Measurements from ENCODE around the gene CATSPERZ. TPM values are rescaled to one million over a fixed set of nuclear protein-coding genes. Genes with fewer than 3 reads are reported as not detected.

Gene CATSPERZ
- total and polyA plus RNA-seq, 2 donors (not counting 3 experiments of a cell fraction or from before 2014, with no cell fraction given) = 0.11 TPM; not detected in 1

DNA sequence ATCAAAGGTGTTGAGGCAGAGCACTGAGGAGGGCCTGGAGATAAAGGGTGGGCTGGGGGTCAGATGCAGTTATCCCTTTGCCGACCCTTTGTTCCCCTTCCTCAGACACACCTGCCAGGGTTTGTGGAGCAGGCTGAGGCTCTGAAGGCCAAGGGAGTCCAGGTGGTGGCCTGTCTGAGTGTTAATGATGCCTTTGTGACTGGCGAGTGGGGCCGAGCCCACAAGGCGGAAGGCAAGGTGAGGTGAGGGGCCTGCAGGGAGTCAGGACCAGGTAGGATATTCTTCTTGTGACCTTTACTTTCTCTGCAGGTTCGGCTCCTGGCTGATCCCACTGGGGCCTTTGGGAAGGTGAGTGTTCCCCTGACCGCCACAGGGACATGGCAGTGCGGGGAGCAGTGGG lies 20.4 kb downstream of the CATSPERZ start:
- Histone ChIP-seq H3K4me2 (ENCODE audit: insufficient read depth, low read length) (no peak overlapping the region), H3K9me3 (replicated peaks; ENCODE audit: control insufficient read depth, insufficient read depth, low read length) (no peaks in the 10 kb centered on the region), H2AFZ (ENCODE audit: low read depth, low read length) (no peak overlapping the region), H3K27ac (ENCODE audit: insufficient read depth, low read depth, low read length) (no peak overlapping the region), H3K9me1 (replicated peaks; ENCODE audit: control insufficient read depth, extremely low read depth, insufficient read depth, low read length) (no peaks in the 10 kb centered on the region), H3K36me3 (ENCODE audit: control insufficient read depth in 2 of 2, extremely low read depth in 1 of 2, insufficient read depth in 2 of 2, low read length in 2 of 2) (peaks cover 0 to 11% of the 10 kb centered on the region in 2 experiments), H3K27me3 (ENCODE audit: control insufficient read depth in 2 of 2, insufficient read depth in 2 of 2, low read length in 2 of 2) (no peaks in the 10 kb centered on the region), H4K20me1 (replicated peaks; ENCODE audit: control insufficient read depth, extremely low read depth, insufficient read depth, low read length) (no peaks in the 10 kb centered on the region), H3K4me1 (ENCODE audit: control insufficient read depth, extremely low read depth, insufficient read depth, low read length) (peaks cover 10% of the 10 kb centered on the region), H3K9ac (replicated peaks; ENCODE audit: extremely low read depth, insufficient read depth, low read length) (no peak overlapping the region), H3K4me3 (replicated peaks in 1 of 3; ENCODE audit: insufficient read depth in 1 of 3, low read depth in 1 of 3, low read length in 3 of 3) (no peak overlapping the region), H3K79me2 (ENCODE audit: control insufficient read depth, insufficient read depth, low read length) (peaks cover 4% of the 10 kb centered on the region)
- CTCF ChIA-PET = interaction anchor here (1.1 kb wide), 2 partner anchors 11 to 16 kb away, joined by 4 to 7 read pairs; no protein-coding TSS in a partner anchor
- POLR2A ChIA-PET = no interaction called here
- no TSS peak for BruUV-seq (replicated peaks)
- TF ChIP-seq POLR2A (IDR thresholded peaks at IDR 0.05; ENCODE audit: low read depth, low read length) (no peak), MYC (IDR thresholded peaks at IDR 0.05; ENCODE audit: low read depth, low read length) (no peak), EZH2 (IDR thresholded peaks at IDR 0.05; ENCODE audit: borderline replicate concordance, low read depth, low read length, severe bottlenecking) (no peak), POLR2AphosphoS5 (IDR thresholded peaks at IDR 0.05; ENCODE audit: insufficient read depth, low read depth, low read length) (no peak), GATA2 (IDR thresholded peaks at IDR 0.05; ENCODE audit: insufficient read depth, insufficient read length, low read depth, low read length) (no peak), FOS (IDR thresholded peaks at IDR 0.05; ENCODE audit: borderline replicate concordance, insufficient read depth, low read length) (no peak), JUN (IDR thresholded peaks at IDR 0.05; ENCODE audit: borderline replicate concordance, insufficient read depth, insufficient read length, low read depth) (no peak)
- TF ChIP-seq, protein P1, sequence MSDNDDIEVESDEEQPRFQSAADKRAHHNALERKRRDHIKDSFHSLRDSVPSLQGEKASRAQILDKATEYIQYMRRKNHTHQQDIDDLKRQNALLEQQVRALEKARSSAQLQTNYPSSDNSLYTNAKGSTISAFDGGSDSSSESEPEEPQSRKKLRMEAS (IDR thresholded peaks at IDR 0.05; ENCODE audit: insufficient read depth, insufficient read length) = no peak
- TF ChIP-seq, protein P2, sequence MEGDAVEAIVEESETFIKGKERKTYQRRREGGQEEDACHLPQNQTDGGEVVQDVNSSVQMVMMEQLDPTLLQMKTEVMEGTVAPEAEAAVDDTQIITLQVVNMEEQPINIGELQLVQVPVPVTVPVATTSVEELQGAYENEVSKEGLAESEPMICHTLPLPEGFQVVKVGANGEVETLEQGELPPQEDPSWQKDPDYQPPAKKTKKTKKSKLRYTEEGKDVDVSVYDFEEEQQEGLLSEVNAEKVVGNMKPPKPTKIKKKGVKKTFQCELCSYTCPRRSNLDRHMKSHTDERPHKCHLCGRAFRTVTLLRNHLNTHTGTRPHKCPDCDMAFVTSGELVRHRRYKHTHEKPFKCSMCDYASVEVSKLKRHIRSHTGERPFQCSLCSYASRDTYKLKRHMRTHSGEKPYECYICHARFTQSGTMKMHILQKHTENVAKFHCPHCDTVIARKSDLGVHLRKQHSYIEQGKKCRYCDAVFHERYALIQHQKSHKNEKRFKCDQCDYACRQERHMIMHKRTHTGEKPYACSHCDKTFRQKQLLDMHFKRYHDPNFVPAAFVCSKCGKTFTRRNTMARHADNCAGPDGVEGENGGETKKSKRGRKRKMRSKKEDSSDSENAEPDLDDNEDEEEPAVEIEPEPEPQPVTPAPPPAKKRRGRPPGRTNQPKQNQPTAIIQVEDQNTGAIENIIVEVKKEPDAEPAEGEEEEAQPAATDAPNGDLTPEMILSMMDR (IDR thresholded peaks at IDR 0.05; ENCODE audit: extremely low read depth in 1 of 2, insufficient read depth in 1 of 2, low read depth in 1 of 2, low read length in 2 of 2) = no peak
- DNase-seq (ENCODE audit: low read depth, low spot score) (no peak), FAIRE-seq (no peak)
- dilution Hi-C loops (cut with MboI; ENCODE audit: extremely low pct_ligation_motif_present, low sequenced_read_pairs) = no loop called here
- intact Hi-C loops (cut with micrococcal nuclease) = no loop called here

All from endothelial cell of umbilical vein (primary cell).